AG04450 (cell line): Measurements from ENCODE around the gene METTL24. TPM values are rescaled to one million over a fixed set of nuclear protein-coding genes. Genes with fewer than 3 reads are reported as not detected.

Source experiments
- CTCF ChIA-PET: fragments of 300-600, 350-600 bp; formaldehyde crosslinking; extraction: SDS; loops from one replicate; lab custom pipeline; 2022; ENCODE audit warnings: antibody characterized with exemption, inconsistent platforms; lab: Charles Lee
- POLR2A ChIA-PET: fragments of 350-600 bp; formaldehyde crosslinking; extraction: SDS; loops from one replicate; lab custom pipeline; 2021; ENCODE audit warnings: antibody characterized with exemption, inconsistent platforms; lab: Yijun Ruan, JAX
- DNase-seq: peaks from one replicate; pipeline ENCODE4 v3.0.0-alpha.2; 2011; ENCODE audit warnings: low read depth, low spot score
- H3K27ac ChIP-seq: one replicate; pipeline ENCODE4 v1.5.1; 2012; ENCODE audit warnings: low read depth, low read length, control low read depth
- H3K27me3 ChIP-seq: one replicate; pipeline ENCODE4 v1.6.0; 2012; ENCODE audit warnings: low read length; ENCODE audit not compliant: control insufficient read depth, insufficient read depth
- H3K4me3 ChIP-seq: 2 replicates; pipeline ENCODE4 v1.5.1; 2011; ENCODE audit warnings: mild to moderate bottlenecking, low read depth, low read length, control low read depth
- H3K9me3 ChIP-seq: 2 replicates; pipeline ENCODE4 v1.5.1; 2012; ENCODE audit warnings: low read length; ENCODE audit not compliant: control insufficient read depth, insufficient read depth
- polyA plus RNA-seq: library from polyadenylated mRNA; depleted of rRNA; stranded (reverse); fragments of >200 nt; gene quantifications from 2 replicates; pipeline ENCODE4 v1.2.3, GENCODE V29; 2011; rRNA removed
- TF ChIP-seq, protein P1 (sequence below): IDR thresholded peaks from 2 replicates; pipeline ENCODE4 v1.5.1; 2011; ENCODE audit warnings: low read depth, low read length, control low read depth, inconsistent platforms

METTL24 gene
- polyA plus RNA-seq, 1 experiment = not detected

DNA sequence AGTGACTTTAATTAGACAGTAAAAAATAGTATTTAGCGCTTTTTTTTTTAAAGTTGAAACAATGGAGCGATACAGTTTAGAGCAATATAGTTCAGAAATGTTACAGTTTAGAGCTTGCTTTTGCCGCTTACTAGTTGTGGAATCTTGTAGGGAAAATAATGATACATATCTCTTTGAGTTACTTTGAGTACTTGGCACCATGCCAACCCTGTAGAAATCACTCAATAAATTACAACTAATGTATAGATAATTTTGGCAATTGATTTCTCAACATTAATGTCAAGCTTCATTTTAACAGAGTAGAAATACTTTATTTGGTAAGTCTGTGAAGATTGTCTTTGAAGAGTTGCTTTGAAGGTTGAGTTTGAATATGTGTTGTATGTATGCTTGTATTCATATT, 150.5 kb downstream of the METTL24 start:
- ChIA-PET POLR2A (no interaction called here), CTCF (interaction anchor here (1.5 to 1.8 kb wide), 2 partner anchors 19 to 29 kb away, joined by 3 to 5 read pairs; no protein-coding TSS in a partner anchor)
- no peaks in the 10 kb centered on the region for H3K9me3 ChIP-seq
- TF ChIP-seq, protein P1, sequence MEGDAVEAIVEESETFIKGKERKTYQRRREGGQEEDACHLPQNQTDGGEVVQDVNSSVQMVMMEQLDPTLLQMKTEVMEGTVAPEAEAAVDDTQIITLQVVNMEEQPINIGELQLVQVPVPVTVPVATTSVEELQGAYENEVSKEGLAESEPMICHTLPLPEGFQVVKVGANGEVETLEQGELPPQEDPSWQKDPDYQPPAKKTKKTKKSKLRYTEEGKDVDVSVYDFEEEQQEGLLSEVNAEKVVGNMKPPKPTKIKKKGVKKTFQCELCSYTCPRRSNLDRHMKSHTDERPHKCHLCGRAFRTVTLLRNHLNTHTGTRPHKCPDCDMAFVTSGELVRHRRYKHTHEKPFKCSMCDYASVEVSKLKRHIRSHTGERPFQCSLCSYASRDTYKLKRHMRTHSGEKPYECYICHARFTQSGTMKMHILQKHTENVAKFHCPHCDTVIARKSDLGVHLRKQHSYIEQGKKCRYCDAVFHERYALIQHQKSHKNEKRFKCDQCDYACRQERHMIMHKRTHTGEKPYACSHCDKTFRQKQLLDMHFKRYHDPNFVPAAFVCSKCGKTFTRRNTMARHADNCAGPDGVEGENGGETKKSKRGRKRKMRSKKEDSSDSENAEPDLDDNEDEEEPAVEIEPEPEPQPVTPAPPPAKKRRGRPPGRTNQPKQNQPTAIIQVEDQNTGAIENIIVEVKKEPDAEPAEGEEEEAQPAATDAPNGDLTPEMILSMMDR = no peak
- no peaks in the 10 kb centered on the region for H3K27me3 ChIP-seq
- no peak for DNase-seq
- no peak overlapping the region for H3K4me3 ChIP-seq
- H3K27ac ChIP-seq = no peak overlapping the region

DNA sequence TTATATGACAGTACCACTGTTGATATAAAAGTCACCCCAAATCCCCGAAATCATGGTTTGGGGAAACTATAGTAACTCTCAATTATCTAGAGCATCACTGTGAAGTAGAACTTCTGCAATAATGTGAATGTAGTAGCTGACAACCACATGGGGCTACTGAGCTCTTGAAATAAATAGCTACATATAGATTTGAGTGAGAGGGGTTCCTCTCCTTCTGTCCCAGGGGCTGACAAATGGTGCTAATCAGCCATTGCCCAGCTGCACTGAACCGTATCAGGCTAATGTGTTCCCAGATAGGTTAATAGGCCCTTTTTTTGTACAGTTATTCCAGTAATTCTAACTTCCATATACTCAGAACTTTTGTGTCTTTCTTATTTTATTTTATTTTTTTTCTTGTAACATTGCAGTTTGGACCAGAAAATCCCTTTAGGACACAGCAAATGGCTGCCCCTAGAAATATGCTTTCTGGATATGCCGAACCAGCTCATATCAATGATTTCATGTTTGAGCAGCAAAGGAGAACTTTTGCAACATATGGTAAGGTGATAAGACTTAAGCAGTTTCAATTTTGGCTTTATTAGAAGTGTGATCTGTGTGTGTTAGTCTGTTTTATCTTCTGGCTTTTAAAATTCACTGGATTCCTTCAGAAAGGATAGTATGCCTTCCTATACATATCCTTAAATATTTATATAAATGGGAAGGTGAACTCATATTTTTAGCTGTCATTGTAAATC, 156.8 kb downstream of the METTL24 start:
- H3K27me3 ChIP-seq = no peaks in the 10 kb centered on the region
- H3K4me3 ChIP-seq = no peak overlapping the region
- ChIA-PET CTCF (interaction anchor here (1.1 kb wide), 1 partner anchor 162 kb away, joined by 3 read pairs; no protein-coding TSS in a partner anchor), POLR2A (no interaction called here)
- no peak overlapping the region for H3K27ac ChIP-seq
- no peaks in the 10 kb centered on the region for H3K9me3 ChIP-seq
- TF ChIP-seq, protein P1 = no peak
- no peak for DNase-seq

DNA sequence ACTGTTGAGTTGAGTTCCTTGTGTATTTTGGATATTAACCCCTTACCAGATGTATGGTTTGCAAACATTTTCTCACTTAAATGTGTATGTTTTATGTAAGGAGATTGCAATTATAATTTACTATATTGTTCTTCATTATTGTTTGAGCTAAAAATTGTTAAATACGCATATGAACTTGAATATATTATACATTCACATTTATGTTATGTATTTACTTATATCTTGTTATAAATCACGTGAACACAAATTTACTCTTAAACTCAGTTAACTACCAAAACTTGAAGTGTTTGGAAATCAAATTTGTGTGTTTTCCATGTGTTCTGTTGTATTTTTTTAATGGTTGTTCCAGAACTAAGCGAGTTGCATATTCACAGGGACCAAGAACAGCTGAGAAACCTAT, 159.6 kb downstream of the METTL24 start:
- H3K27ac ChIP-seq = no peak overlapping the region
- POLR2A ChIA-PET = no interaction called here
- no peak for DNase-seq
- H3K27me3 ChIP-seq = no peaks in the 10 kb centered on the region
- H3K9me3 ChIP-seq = no peaks in the 10 kb centered on the region
- TF ChIP-seq, protein P1 = no peak
- no peak overlapping the region for H3K4me3 ChIP-seq
- CTCF ChIA-PET = no interaction called here

DNA sequence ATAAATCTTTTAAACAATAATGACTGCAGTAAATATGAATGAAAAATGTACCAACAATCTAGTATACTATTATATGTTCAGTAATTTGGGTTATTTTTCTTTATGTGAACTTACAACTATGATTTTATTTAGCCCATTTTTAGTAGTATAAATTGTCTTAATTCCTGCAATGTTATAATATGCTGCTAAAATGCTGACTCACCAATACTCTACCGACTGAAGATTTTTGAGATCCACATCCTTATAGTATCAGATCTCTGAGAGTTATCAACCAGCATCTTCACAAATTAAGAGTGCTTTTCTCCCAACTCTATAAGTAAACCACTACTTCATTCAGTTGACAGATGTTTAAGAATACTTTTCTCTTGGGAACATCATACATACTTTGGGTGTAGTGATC, 161.3 kb downstream of the METTL24 start:
- Histone ChIP-seq H3K9me3 (no peaks in the 10 kb centered on the region), H3K27me3 (no peaks in the 10 kb centered on the region), H3K27ac (no peak overlapping the region), H3K4me3 (no peak overlapping the region)
- TF ChIP-seq, protein P1 = no peak
- POLR2A ChIA-PET = no interaction called here
- DNase-seq = no peak
- CTCF ChIA-PET = no interaction called here

DNA sequence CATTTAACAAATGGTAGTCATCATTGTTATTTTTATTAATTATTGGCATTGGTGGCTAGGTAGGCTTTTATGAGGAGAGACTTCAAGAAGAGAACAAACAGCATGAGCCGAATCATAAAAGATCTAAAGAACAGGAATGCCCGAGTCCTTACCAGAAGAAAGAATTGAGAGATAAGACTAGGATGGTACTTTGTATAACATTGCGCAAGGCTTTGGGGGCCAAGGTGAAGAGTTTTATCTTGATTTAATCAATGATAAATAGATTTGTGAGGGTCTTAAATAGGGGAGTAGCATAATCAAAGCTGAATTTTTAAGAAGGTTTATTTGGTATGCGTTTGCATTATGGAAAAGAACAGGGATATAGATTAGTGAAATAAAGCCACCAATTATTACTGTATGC, 162.5 kb downstream of the METTL24 start:
- CTCF ChIA-PET = interaction anchor here (0.6 kb wide), 1 partner anchor 752 kb away, joined by 3 read pairs; no protein-coding TSS in a partner anchor
- TF ChIP-seq, protein P1 = no peak
- H3K4me3 ChIP-seq = no peak overlapping the region
- H3K9me3 ChIP-seq = no peaks in the 10 kb centered on the region
- DNase-seq = no peak
- POLR2A ChIA-PET = no interaction called here
- no peak overlapping the region for H3K27ac ChIP-seq
- no peaks in the 10 kb centered on the region for H3K27me3 ChIP-seq

Other genes starting within 250 kb of the METTL24 start
- gene WASF1, start 178.7 kb downstream of the METTL24 start, polyA plus RNA-seq = 15.7 and 22.3 TPM in 2 replicates
- 15.0 and 26.4 TPM in 2 replicates for gene CDC40, start 177.9 kb downstream of the METTL24 start, polyA plus RNA-seq
- 0.67 and 0.68 TPM in 2 replicates for gene DDO, start 57.2 kb upstream of the METTL24 start, polyA plus RNA-seq
- gene SLC22A16, start 118.3 kb upstream of the METTL24 start, polyA plus RNA-seq = 0.12 TPM in 1 of 2 replicates, not detected in the other